Naive thymus-derived CD4-positive, alpha-beta T cell (primary cell): ENCODE results near the gene MAGI3. TPM values are rescaled to one million over a fixed set of nuclear protein-coding genes. Genes with fewer than 3 reads are reported as not detected.

ENCODE experiments used
- ATAC-seq: fragments of 150-1000 bp; cut with Tn5 transposase; 2 replicates; pipeline ENCODE4 v1.10.0; 2021; ENCODE audit warnings: mild to moderate bottlenecking, moderate library complexity
- CTCF ChIA-PET: fragments of 350-600 bp; sonication (Branson Sonifier 250); formaldehyde crosslinking; loops from one replicate; lab custom pipeline; 2021; ENCODE audit warnings: antibody characterized with exemption; lab: Charles Lee
- POLR2A ChIA-PET: fragments of 350-600 bp; sonication (Branson Sonifier 250); formaldehyde crosslinking; loops from one replicate; lab custom pipeline; 2021; ENCODE audit warnings: antibody characterized with exemption, inconsistent platforms; lab: Charles Lee
- DNase-seq, 9 donors: peaks; one replicate each; pipeline versions ENCODE4 v3.0.0 to v3.0.0-alpha.2; 2020 to 2022; ENCODE audit warnings: mixed read lengths in 1 of 9
- H3K27ac ChIP-seq: one replicate; pipeline ENCODE4 v1.7.0; 2013; ENCODE audit warnings: mild to moderate bottlenecking, low read depth, low read length, moderate library complexity
- H3K27me3 ChIP-seq, 2 donors: one replicate each; pipeline ENCODE4 v1.7.0; 2013; ENCODE audit warnings: low read length in 2 of 2, mild to moderate bottlenecking in 2 of 2, moderate library complexity in 2 of 2; ENCODE audit not compliant: control insufficient read depth in 2 of 2, insufficient read depth in 2 of 2
- H3K36me3 ChIP-seq, 3 experiments: 1 replicate in 2 of 3; 2 replicates in 1 of 3; pipeline ENCODE4 v1.7.0; 2013; ENCODE audit warnings: low read length in 3 of 3, mild to moderate bottlenecking in 3 of 3, moderate library complexity in 1 of 3; ENCODE audit not compliant: insufficient read depth in 3 of 3, control insufficient read depth in 2 of 3
- H3K4me1 ChIP-seq, 2 donors: one replicate each; pipeline ENCODE4 v1.7.0; 2013; ENCODE audit warnings: low read length in 2 of 2, mild to moderate bottlenecking in 2 of 2, moderate library complexity in 1 of 2; ENCODE audit not compliant: control insufficient read depth in 2 of 2, insufficient read depth in 2 of 2
- H3K4me3 ChIP-seq: 2 replicates; pipeline ENCODE4 v1.7.0; 2013; ENCODE audit warnings: mild to moderate bottlenecking, low read length
- H3K9me3 ChIP-seq, 3 experiments: 1 replicate in 2 of 3; 2 replicates in 1 of 3; pipeline ENCODE4 v1.7.0; 2013; ENCODE audit warnings: low read length in 3 of 3; ENCODE audit not compliant: control insufficient read depth in 2 of 3
- H3K27ac Mint-ChIP-seq, 9 donors: one replicate each; pipeline ENCODE4 v1.8.0; 2020 to 2022; ENCODE audit warnings: mixed read lengths in 9 of 9, mild to moderate bottlenecking in 8 of 9, moderate library complexity in 5 of 9, inconsistent platforms in 2 of 9
- H3K27me3 Mint-ChIP-seq, 5 donors: one replicate each; pipeline ENCODE4 v1.8.0; 2021 to 2022; ENCODE audit warnings: mixed read lengths in 5 of 5, mild to moderate bottlenecking in 1 of 5
- H3K36me3 Mint-ChIP-seq, 5 donors: one replicate each; pipeline ENCODE4 v1.8.0; 2020 to 2022; ENCODE audit warnings: mixed read lengths in 5 of 5, mild to moderate bottlenecking in 3 of 5, inconsistent platforms in 1 of 5
- H3K4me1 Mint-ChIP-seq, 7 donors: one replicate each; pipeline ENCODE4 v1.8.0; 2020 to 2022; ENCODE audit warnings: mixed read lengths in 7 of 7, mild to moderate bottlenecking in 3 of 7, inconsistent platforms in 1 of 7
- H3K4me3 Mint-ChIP-seq, 10 donors: one replicate each; pipeline ENCODE4 v1.8.0; 2020 to 2022; ENCODE audit warnings: mild to moderate bottlenecking in 10 of 10, mixed read lengths in 10 of 10, moderate library complexity in 6 of 10, inconsistent platforms in 2 of 10
- H3K9me3 Mint-ChIP-seq, 11 donors: one replicate each; pipeline ENCODE4 v1.8.0; 2020 to 2022; ENCODE audit warnings: mixed read lengths in 11 of 11, mild to moderate bottlenecking in 4 of 11, inconsistent platforms in 1 of 11, moderate library complexity in 1 of 11
- intact Hi-C, 2 donors: fragments of 100-400 bp; cut with micrococcal nuclease; formaldehyde crosslinking; loops; one replicate each; pipeline ENCODE4 v1.15.1; 2023
- polyA plus RNA-seq, 2 donors: library from polyadenylated mRNA; unstranded; fragments of 300-500 nt; fragmentation: Illumina TruSeq; gene quantifications; one replicate each; pipeline ENCODE4 v1.2.3, GENCODE V29; 2021
- total RNA-seq, 6 experiments: library from RNA in 5 of 6; stranded (reverse) in 5 of 6; gene quantifications; 1 replicate in 5 of 6; 2 replicates in 1 of 6; pipeline ENCODE4 v1.2.3 and lab custom pipeline; 2021 to 2026

Gene MAGI3
- total RNA-seq (1 to 10 TPM; 5.7 to 8.8 (median 7.2) TPM), polyA plus RNA-seq (1 to 10 TPM; 3.6 to 6.6 TPM), total RNA-seq (lab: John Stamatoyannopoulos, UW) (14.3 reads per million, percentile 43 among the genes with 10 or more reads in this experiment)

GRCh38 chr1:113389953-113390834 is at the start of gene MAGI3:
Gene MAGI3 (plus strand): TSS chr1:113390515. CDS start chr1:113391034, 519 bp downstream.
- Histone ChIP-seq H3K4me3 (peak within 1 kb of the TSS; percentile 88), H3K27ac (peak within 1 kb of the TSS; percentile 71), H3K4me1 (peaks cover 0 to 16% of the 10 kb centered on the region in 2 donors), H3K36me3 (peaks cover 0 to 6% (median 0%) of the 10 kb centered on the region in 3 experiments), H3K9me3 (no peaks in the 10 kb centered on the region), H3K27me3 (no peaks in the 10 kb centered on the region)
- Mint-ChIP-seq H3K4me3 (peak within 1 kb of the TSS; percentile 84 to 98 (median 94)), H3K27ac (peak within 1 kb of the TSS; percentile 38 to 89 (median 85)), H3K9me3 (peaks cover 0 to 4% (median 0%) of the 10 kb centered on the region in 11 donors), H3K27me3 (peaks cover 0 to 42% (median 6%) of the 10 kb centered on the region in 5 donors), H3K4me1 (peaks cover 22 to 31% (median 26%) of the 10 kb centered on the region in 7 donors), H3K36me3 (no peaks in the 10 kb centered on the region)
- ChIA-PET CTCF (no interaction called here), POLR2A (interaction anchor here (0.5 to 1.1 kb wide), 4 partner anchors 26 to 715 kb away, joined by 3 to 5 read pairs (median 3); partner anchors contain the start of gene MOV10)
- intact Hi-C loops: loop anchor here (1.0 to 10.0 kb wide), 25 partner anchors 62 to 1367 kb away; partner anchors contain the start of genes BCAS2 (in 2 of the 2), LRIG2 (in 2 of the 2), PHTF1 (in 2 of the 2) and PPM1J (in 2 of the 2)
- ATAC-seq (peak; percentile 95), DNase-seq (peak; percentile 84 to 97 (median 91))

- no peaks in the 10 kb centered on the region for H3K4me1 ChIP-seq
- ChIA-PET POLR2A (no interaction called here), CTCF (no interaction called here)
These were observed 36.7 kb upstream of the MAGI3 start for GRCh38 chr1:113353580-113353979.

GRCh38 chr1:113363935-113364334 is 26.4 kb upstream of the MAGI3 start:
- no peaks in the 10 kb centered on the region for H3K9me3 ChIP-seq
- H3K27ac ChIP-seq: no peak overlapping the region
- Mint-ChIP-seq H3K27ac (no peak overlapping the region), H3K36me3 (peaks cover 0 to 5% (median 0%) of the 10 kb centered on the region in 5 donors), H3K4me3 (no peak overlapping the region), H3K9me3 (peaks cover 0 to 4% (median 0%) of the 10 kb centered on the region in 11 donors), H3K4me1 (no peaks in the 10 kb centered on the region), H3K27me3 (peaks cover 0 to 7% (median 0%) of the 10 kb centered on the region in 5 donors)
- no peaks in the 10 kb centered on the region for H3K4me1 ChIP-seq
- no peak overlapping the region for H3K4me3 ChIP-seq
- ChIA-PET POLR2A (no interaction called here), CTCF (interaction anchor here (0.5 kb wide), 1 partner anchor 897 kb away, joined by 3 read pairs; no protein-coding TSS in a partner anchor)
- H3K36me3 ChIP-seq: no peaks in the 10 kb centered on the region
- ATAC-seq (no peak), DNase-seq (no peak)
- intact Hi-C loops: no loop called here
- no peaks in the 10 kb centered on the region for H3K27me3 ChIP-seq

More at GRCh38 chr1:113353580-113353979, 36.7 kb upstream of the MAGI3 start:
- DNase-seq (no peak), ATAC-seq (no peak)
- no peak overlapping the region for H3K4me3 ChIP-seq
- H3K27ac ChIP-seq: no peak overlapping the region
- H3K27me3 Mint-ChIP-seq: peaks cover 2 to 25% (median 6%) of the 10 kb centered on the region in 5 donors
- H3K4me3 Mint-ChIP-seq: no peak overlapping the region
- no peaks in the 10 kb centered on the region for H3K4me1 Mint-ChIP-seq
- no peaks in the 10 kb centered on the region for H3K36me3 Mint-ChIP-seq
- intact Hi-C loops: no loop called here
- peaks cover 0 to 3% (median 0%) of the 10 kb centered on the region in 11 donors for H3K9me3 Mint-ChIP-seq
- H3K27me3 ChIP-seq: no peaks in the 10 kb centered on the region
- no peak overlapping the region for H3K27ac Mint-ChIP-seq
- H3K9me3 ChIP-seq: no peaks in the 10 kb centered on the region
- H3K36me3 ChIP-seq: no peaks in the 10 kb centered on the region

GRCh38 chr1:113369040-113369439 is 21.3 kb upstream of the MAGI3 start:
- H3K4me3 Mint-ChIP-seq: no peak overlapping the region
- ChIA-PET POLR2A (no interaction called here), CTCF (no interaction called here)

GRCh38 chr1:113369699-113370098 is 20.6 kb upstream of the MAGI3 start:
- no peak overlapping the region for H3K4me3 Mint-ChIP-seq
- H3K9me3 Mint-ChIP-seq: peaks cover 0 to 1% (median 0%) of the 10 kb centered on the region in 11 donors
- H3K27ac Mint-ChIP-seq: no peak overlapping the region
- no peaks in the 10 kb centered on the region for H3K9me3 ChIP-seq
- DNase-seq (no peak), ATAC-seq (no peak)
- H3K4me1 ChIP-seq: no peaks in the 10 kb centered on the region
- H3K4me1 Mint-ChIP-seq: peaks cover 0 to 7% (median 0%) of the 10 kb centered on the region in 7 donors
- intact Hi-C loops: no loop called here
- no peaks in the 10 kb centered on the region for H3K36me3 Mint-ChIP-seq
- H3K27me3 Mint-ChIP-seq: peaks cover 0 to 16% (median 9%) of the 10 kb centered on the region in 5 donors
- no peaks in the 10 kb centered on the region for H3K27me3 ChIP-seq
- H3K36me3 ChIP-seq: no peaks in the 10 kb centered on the region
- POLR2A ChIA-PET: no interaction called here
- CTCF ChIA-PET: no interaction called here
- H3K27ac ChIP-seq: no peak overlapping the region
- no peak overlapping the region for H3K4me3 ChIP-seq

More at GRCh38 chr1:113369040-113369439, 21.3 kb upstream of the MAGI3 start:
- DNase-seq (no peak), ATAC-seq (no peak)
- Histone ChIP-seq H3K27ac (no peak overlapping the region), H3K4me1 (no peaks in the 10 kb centered on the region), H3K27me3 (no peaks in the 10 kb centered on the region), H3K36me3 (no peaks in the 10 kb centered on the region), H3K4me3 (no peak overlapping the region), H3K9me3 (no peaks in the 10 kb centered on the region)
- no peak overlapping the region for H3K27ac Mint-ChIP-seq
- H3K4me1 Mint-ChIP-seq: peaks cover 0 to 7% (median 0%) of the 10 kb centered on the region in 7 donors
- H3K36me3 Mint-ChIP-seq: peaks cover 0 to 2% (median 0%) of the 10 kb centered on the region in 5 donors
- H3K9me3 Mint-ChIP-seq: peaks cover 0 to 3% (median 0%) of the 10 kb centered on the region in 11 donors
- H3K27me3 Mint-ChIP-seq: peaks cover 0 to 11% (median 4%) of the 10 kb centered on the region in 5 donors
- intact Hi-C loops: no loop called here

GRCh38 chr1:113370868-113371267 is 19.4 kb upstream of the MAGI3 start:
- ChIA-PET POLR2A (interaction anchor here (0.6 kb wide), 1 partner anchor 27 kb away, joined by 3 read pairs; no protein-coding TSS in a partner anchor), CTCF (no interaction called here)
- Histone ChIP-seq H3K36me3 (no peaks in the 10 kb centered on the region), H3K4me3 (no peak overlapping the region), H3K27ac (no peak overlapping the region), H3K4me1 (no peaks in the 10 kb centered on the region), H3K27me3 (no peaks in the 10 kb centered on the region), H3K9me3 (no peaks in the 10 kb centered on the region)
- intact Hi-C loops: no loop called here
- H3K9me3 Mint-ChIP-seq: peaks cover 0 to 1% (median 0%) of the 10 kb centered on the region in 11 donors
- no peak overlapping the region for H3K27ac Mint-ChIP-seq
- ATAC-seq: no peak
- peaks cover 0 to 22% (median 9%) of the 10 kb centered on the region in 5 donors for H3K27me3 Mint-ChIP-seq
- peaks cover 0 to 7% (median 0%) of the 10 kb centered on the region in 7 donors for H3K4me1 Mint-ChIP-seq
- no peak overlapping the region for H3K4me3 Mint-ChIP-seq
- no peaks in the 10 kb centered on the region for H3K36me3 Mint-ChIP-seq
- DNase-seq: no peak
